ENCODE results near the gene CELF4.

Gene CELF4

GRCh38 chr18:37456873-37457272, 108.7 kb downstream of the CELF4 start:
- H3K79me2 ChIP-seq (ENCODE audit: insufficient read depth, low read length), result no peaks in the 10 kb centered on the region
- H3K27ac ChIP-seq (ENCODE audit: low read depth, low read length), result no peak overlapping the region
- no peaks in the 10 kb centered on the region for H4K20me1 ChIP-seq (ENCODE audit: low read depth, low read length)
- no peak overlapping the region for H3K9ac ChIP-seq (ENCODE audit: low read length)
- no peak for TF ChIP-seq EZH2phosphoT487 (conservative IDR thresholded peaks at IDR 0.05; ENCODE audit: low read length)
- TF ChIP-seq, protein P1, sequence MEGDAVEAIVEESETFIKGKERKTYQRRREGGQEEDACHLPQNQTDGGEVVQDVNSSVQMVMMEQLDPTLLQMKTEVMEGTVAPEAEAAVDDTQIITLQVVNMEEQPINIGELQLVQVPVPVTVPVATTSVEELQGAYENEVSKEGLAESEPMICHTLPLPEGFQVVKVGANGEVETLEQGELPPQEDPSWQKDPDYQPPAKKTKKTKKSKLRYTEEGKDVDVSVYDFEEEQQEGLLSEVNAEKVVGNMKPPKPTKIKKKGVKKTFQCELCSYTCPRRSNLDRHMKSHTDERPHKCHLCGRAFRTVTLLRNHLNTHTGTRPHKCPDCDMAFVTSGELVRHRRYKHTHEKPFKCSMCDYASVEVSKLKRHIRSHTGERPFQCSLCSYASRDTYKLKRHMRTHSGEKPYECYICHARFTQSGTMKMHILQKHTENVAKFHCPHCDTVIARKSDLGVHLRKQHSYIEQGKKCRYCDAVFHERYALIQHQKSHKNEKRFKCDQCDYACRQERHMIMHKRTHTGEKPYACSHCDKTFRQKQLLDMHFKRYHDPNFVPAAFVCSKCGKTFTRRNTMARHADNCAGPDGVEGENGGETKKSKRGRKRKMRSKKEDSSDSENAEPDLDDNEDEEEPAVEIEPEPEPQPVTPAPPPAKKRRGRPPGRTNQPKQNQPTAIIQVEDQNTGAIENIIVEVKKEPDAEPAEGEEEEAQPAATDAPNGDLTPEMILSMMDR (IDR thresholded peaks at IDR 0.05; ENCODE audit: insufficient read depth, low read length, poor library complexity, severe bottlenecking), result no peak
- H3K4me2 ChIP-seq (ENCODE audit: low read depth, low read length, poor library complexity, severe bottlenecking), result no peak overlapping the region
- no peak overlapping the region for H3K4me3 ChIP-seq (ENCODE audit: insufficient read depth, low read length, poor library complexity, severe bottlenecking)
- H3K36me3 ChIP-seq (ENCODE audit: low read length), result no peaks in the 10 kb centered on the region
- no peaks in the 10 kb centered on the region for H3K27me3 ChIP-seq (ENCODE audit: low read length)
- no peak overlapping the region for H2AFZ ChIP-seq (ENCODE audit: low read depth, low read length, severe bottlenecking)
- no peaks in the 10 kb centered on the region for H3F3A ChIP-seq (ENCODE audit: insufficient read depth)
- H3K9me2 ChIP-seq (replicated peaks; ENCODE audit: insufficient read depth, low read length), result no peaks in the 10 kb centered on the region
- H3K9me3 ChIP-seq (ENCODE audit: insufficient read depth, low read length), result no peaks in the 10 kb centered on the region

- no peaks in the 10 kb centered on the region for H3K79me2 ChIP-seq (ENCODE audit: insufficient read depth, low read length)
Observed at GRCh38 chr18:37456395-37456794, 109.2 kb downstream of the CELF4 start.

GRCh38 chr18:37453752-37454151, 111.8 kb downstream of the CELF4 start:
- no peak for TF ChIP-seq EZH2phosphoT487 (conservative IDR thresholded peaks at IDR 0.05; ENCODE audit: low read length)
- TF ChIP-seq, protein P1 (IDR thresholded peaks at IDR 0.05; ENCODE audit: insufficient read depth, low read length, poor library complexity, severe bottlenecking), result no peak
- H3K79me2 ChIP-seq (ENCODE audit: insufficient read depth, low read length), result no peaks in the 10 kb centered on the region
- H3K4me3 ChIP-seq (ENCODE audit: insufficient read depth, low read length, poor library complexity, severe bottlenecking), result no peak overlapping the region
- no peaks in the 10 kb centered on the region for H3K27me3 ChIP-seq (ENCODE audit: low read length)
- no peaks in the 10 kb centered on the region for H3K9me2 ChIP-seq (replicated peaks; ENCODE audit: insufficient read depth, low read length)
- no peak overlapping the region for H3K9ac ChIP-seq (ENCODE audit: low read length)
- H3K27ac ChIP-seq (ENCODE audit: low read depth, low read length), result no peak overlapping the region
- H3F3A ChIP-seq (ENCODE audit: insufficient read depth), result no peaks in the 10 kb centered on the region
- no peak overlapping the region for H3K4me2 ChIP-seq (ENCODE audit: low read depth, low read length, poor library complexity, severe bottlenecking)
- H3K9me3 ChIP-seq (ENCODE audit: insufficient read depth, low read length), result no peaks in the 10 kb centered on the region
- H3K36me3 ChIP-seq (ENCODE audit: low read length), result no peaks in the 10 kb centered on the region
- H4K20me1 ChIP-seq (ENCODE audit: low read depth, low read length), result no peaks in the 10 kb centered on the region
- H2AFZ ChIP-seq (ENCODE audit: low read depth, low read length, severe bottlenecking), result no peak overlapping the region

More at GRCh38 chr18:37456395-37456794, 109.2 kb downstream of the CELF4 start:
- no peak overlapping the region for H3K4me3 ChIP-seq (ENCODE audit: insufficient read depth, low read length, poor library complexity, severe bottlenecking)
- no peak overlapping the region for H3K9ac ChIP-seq (ENCODE audit: low read length)
- no peaks in the 10 kb centered on the region for H3K36me3 ChIP-seq (ENCODE audit: low read length)
- no peaks in the 10 kb centered on the region for H3K27me3 ChIP-seq (ENCODE audit: low read length)
- H3F3A ChIP-seq (ENCODE audit: insufficient read depth), result no peaks in the 10 kb centered on the region
- H3K9me3 ChIP-seq (ENCODE audit: insufficient read depth, low read length), result no peaks in the 10 kb centered on the region
- H3K4me2 ChIP-seq (ENCODE audit: low read depth, low read length, poor library complexity, severe bottlenecking), result no peak overlapping the region
- H3K27ac ChIP-seq (ENCODE audit: low read depth, low read length), result no peak overlapping the region
- TF ChIP-seq, protein P1 (IDR thresholded peaks at IDR 0.05; ENCODE audit: insufficient read depth, low read length, poor library complexity, severe bottlenecking), result no peak
- no peak for TF ChIP-seq EZH2phosphoT487 (conservative IDR thresholded peaks at IDR 0.05; ENCODE audit: low read length)
- no peaks in the 10 kb centered on the region for H3K9me2 ChIP-seq (replicated peaks; ENCODE audit: insufficient read depth, low read length)
- no peaks in the 10 kb centered on the region for H4K20me1 ChIP-seq (ENCODE audit: low read depth, low read length)
- no peak overlapping the region for H2AFZ ChIP-seq (ENCODE audit: low read depth, low read length, severe bottlenecking)
